Measurements from ENCODE around the gene DDX39A.

Gene DDX39A

GRCh38 chr19:14433554-14434501, 14.7 kb upstream of the DDX39A start:
- DNase-seq = peak; percentile 56

GRCh38 chr19:14432791-14433553, 13.8 kb upstream of the DDX39A start, which contains the start of gene PKN1:
Gene PKN1, plus strand, starts transcription at chr19:14433306. Its CDS starts 216 bp downstream, at chr19:14433522.
- DNase-seq = peak; percentile 68

- no peak for DNase-seq
Measured at GRCh38 chr19:14430712-14431111, 11.6 kb upstream of the DDX39A start.

- DNase-seq = no peak
Measured at GRCh38 chr19:14428882-14429416, 9.8 kb upstream of the DDX39A start.

GRCh38 chr19:14427461-14427860, 8.3 kb upstream of the DDX39A start:
- no peak for DNase-seq

- no peak for DNase-seq
Measured at GRCh38 chr19:14425696-14426138, 6.6 kb upstream of the DDX39A start.

- no peak for DNase-seq
Measured at GRCh38 chr19:14418856-14419105, 360 bp downstream of the DDX39A start.

GRCh38 chr19:14416817-14417231, 2.3 kb downstream of the DDX39A start:
- no peak for DNase-seq

- DNase-seq = no peak
Measured at GRCh38 chr19:14414926-14415690, 4.0 kb downstream of the DDX39A start.

GRCh38 chr19:14413693-14414181, 5.4 kb downstream of the DDX39A start:
- no peak for DNase-seq

- DNase-seq = no peak
Measured at GRCh38 chr19:14412996-14413692, 6.0 kb downstream of the DDX39A start.

GRCh38 chr19:14412324-14412995, 6.7 kb downstream of the DDX39A start:
- no peak for DNase-seq

- no peak for DNase-seq
Measured at GRCh38 chr19:14411938-14412245, 7.2 kb downstream of the DDX39A start.

- DNase-seq = no peak
Measured at GRCh38 chr19:14411161-14411937, 7.8 kb downstream of the DDX39A start.

- no peak for DNase-seq
Measured at GRCh38 chr19:14410091-14411051, 8.8 kb downstream of the DDX39A start.

GRCh38 chr19:14409146-14410023, 9.8 kb downstream of the DDX39A start:
- no peak for DNase-seq

GRCh38 chr19:14408491-14409145, 10.5 kb downstream of the DDX39A start:
- DNase-seq = no peak
